Esophagus mucosa (tissue), 1 donor: ENCODE data around the gene GABARAPL2. TPM values are rescaled to one million over a fixed set of nuclear protein-coding genes. Genes with fewer than 3 reads are reported as not detected.

Experiments used
- total RNA-seq: library from RNA; stranded (reverse); gene quantifications from one replicate; pipeline ENCODE4 v1.2.4, GENCODE V29; 2023
- donor health status: DM: yes; HTN: yes; CAD: no.

The GABARAPL2 gene
- total RNA-seq, 1 donor from 2014 or later, result 47.7 TPM

Other genes with a start within 250 kb of the GABARAPL2 start
- gene CFDP1, start 132.9 kb upstream of the GABARAPL2 start, total RNA-seq, result 33.5 TPM
- 11.1 TPM for gene TMEM170A, start 101.7 kb upstream of the GABARAPL2 start, total RNA-seq
- 4.6 TPM for gene CHST6, start 70.9 kb upstream of the GABARAPL2 start, total RNA-seq
- gene CHST5, start 30.3 kb upstream of the GABARAPL2 start, total RNA-seq, result not detected
- gene TMEM231, start 10.1 kb upstream of the GABARAPL2 start, total RNA-seq, result 3.1 TPM
- 25.5 TPM for gene ADAT1, start 56.9 kb downstream of the GABARAPL2 start, total RNA-seq
- gene KARS1, start 81.3 kb downstream of the GABARAPL2 start, total RNA-seq, result 91.9 TPM
- gene TERF2IP, start 81.4 kb downstream of the GABARAPL2 start, total RNA-seq, result 23.4 TPM
- gene CPHXL2, start 110.6 kb downstream of the GABARAPL2 start, total RNA-seq, result not detected
- gene DUXB, start 135.1 kb downstream of the GABARAPL2 start, total RNA-seq, result not detected
- gene CPHXL, start 160.1 kb downstream of the GABARAPL2 start, total RNA-seq, result not detected